Measurements from ENCODE around the gene OGFOD3.

OGFOD3 gene

GRCh38 chr17:82410014-82410716 lies 8.2 kb downstream of the OGFOD3 start:
- DNase-seq (ENCODE audit: extremely low read depth, low read depth) = no peak
- TF ChIP-seq, protein P1, sequence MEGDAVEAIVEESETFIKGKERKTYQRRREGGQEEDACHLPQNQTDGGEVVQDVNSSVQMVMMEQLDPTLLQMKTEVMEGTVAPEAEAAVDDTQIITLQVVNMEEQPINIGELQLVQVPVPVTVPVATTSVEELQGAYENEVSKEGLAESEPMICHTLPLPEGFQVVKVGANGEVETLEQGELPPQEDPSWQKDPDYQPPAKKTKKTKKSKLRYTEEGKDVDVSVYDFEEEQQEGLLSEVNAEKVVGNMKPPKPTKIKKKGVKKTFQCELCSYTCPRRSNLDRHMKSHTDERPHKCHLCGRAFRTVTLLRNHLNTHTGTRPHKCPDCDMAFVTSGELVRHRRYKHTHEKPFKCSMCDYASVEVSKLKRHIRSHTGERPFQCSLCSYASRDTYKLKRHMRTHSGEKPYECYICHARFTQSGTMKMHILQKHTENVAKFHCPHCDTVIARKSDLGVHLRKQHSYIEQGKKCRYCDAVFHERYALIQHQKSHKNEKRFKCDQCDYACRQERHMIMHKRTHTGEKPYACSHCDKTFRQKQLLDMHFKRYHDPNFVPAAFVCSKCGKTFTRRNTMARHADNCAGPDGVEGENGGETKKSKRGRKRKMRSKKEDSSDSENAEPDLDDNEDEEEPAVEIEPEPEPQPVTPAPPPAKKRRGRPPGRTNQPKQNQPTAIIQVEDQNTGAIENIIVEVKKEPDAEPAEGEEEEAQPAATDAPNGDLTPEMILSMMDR (IDR thresholded peaks at IDR 0.05; ENCODE audit: low read depth, low read length, missing control alignments) = no peak
- H3K4me3 ChIP-seq (replicated peaks; ENCODE audit: low read depth, low read length) = no peak overlapping the region

DNA sequence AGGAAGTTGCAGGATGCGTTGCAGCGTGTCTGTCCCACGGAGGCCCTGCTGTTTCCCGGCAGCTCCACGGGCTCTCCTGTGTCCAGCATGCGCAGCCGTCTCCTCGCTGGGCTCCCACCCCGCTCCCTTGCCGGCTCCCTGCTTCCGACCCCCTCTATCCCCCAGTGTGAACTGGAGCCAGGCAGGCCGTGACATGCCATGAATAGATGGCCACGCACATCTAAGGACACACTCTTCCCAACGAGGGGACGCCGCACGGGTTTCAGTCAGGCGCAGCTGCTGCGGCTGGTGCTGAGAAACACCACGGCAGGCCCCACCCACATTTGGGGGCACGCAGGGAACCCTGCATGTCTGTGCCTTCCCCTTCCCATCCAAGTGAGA lies 9.5 kb downstream of the OGFOD3 start:
- DNase-seq (ENCODE audit: extremely low read depth, low read depth) = no peak
- TF ChIP-seq, protein P1 (IDR thresholded peaks at IDR 0.05; ENCODE audit: low read depth, low read length, missing control alignments) = no peak
- no peak overlapping the region for H3K4me3 ChIP-seq (replicated peaks; ENCODE audit: low read depth, low read length)

- no peak overlapping the region for H3K4me3 ChIP-seq (replicated peaks; ENCODE audit: low read depth, low read length)
- DNase-seq (ENCODE audit: extremely low read depth, low read depth) = no peak
- TF ChIP-seq, protein P1 (IDR thresholded peaks at IDR 0.05; ENCODE audit: low read depth, low read length, missing control alignments) = no peak
Measured at GRCh38 chr17:82408288-82408937, 10.0 kb downstream of the OGFOD3 start.

DNA sequence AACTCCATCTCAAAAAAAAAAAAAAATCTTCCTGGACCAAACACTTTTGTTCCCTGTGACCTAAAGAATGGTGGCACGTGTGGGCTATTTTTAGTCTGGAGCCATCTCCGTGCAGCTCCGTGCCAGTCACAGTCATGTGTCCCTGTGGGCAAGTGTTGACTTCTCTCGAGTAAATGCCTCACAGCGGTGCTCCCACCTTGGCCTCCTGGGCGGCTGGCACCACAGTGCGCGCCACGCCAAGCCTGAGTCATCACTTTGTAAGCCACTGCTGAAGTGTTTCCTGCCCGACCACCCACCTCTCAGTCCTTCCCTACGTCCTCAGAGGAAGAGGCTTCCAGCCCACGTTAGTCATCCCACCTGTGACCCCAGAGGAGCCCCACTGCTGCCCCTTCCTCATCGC lies 11.1 kb downstream of the OGFOD3 start:
- TF ChIP-seq, protein P1 (IDR thresholded peaks at IDR 0.05; ENCODE audit: low read depth, low read length, missing control alignments) = no peak
- DNase-seq (ENCODE audit: extremely low read depth, low read depth) = no peak
- no peak overlapping the region for H3K4me3 ChIP-seq (replicated peaks; ENCODE audit: low read depth, low read length)

- TF ChIP-seq, protein P1 (IDR thresholded peaks at IDR 0.05; ENCODE audit: low read depth, low read length, missing control alignments) = no peak
- DNase-seq (ENCODE audit: extremely low read depth, low read depth) = no peak
- H3K4me3 ChIP-seq (replicated peaks; ENCODE audit: low read depth, low read length) = no peak overlapping the region
Measured at GRCh38 chr17:82406131-82406671, 12.2 kb downstream of the OGFOD3 start.

DNA sequence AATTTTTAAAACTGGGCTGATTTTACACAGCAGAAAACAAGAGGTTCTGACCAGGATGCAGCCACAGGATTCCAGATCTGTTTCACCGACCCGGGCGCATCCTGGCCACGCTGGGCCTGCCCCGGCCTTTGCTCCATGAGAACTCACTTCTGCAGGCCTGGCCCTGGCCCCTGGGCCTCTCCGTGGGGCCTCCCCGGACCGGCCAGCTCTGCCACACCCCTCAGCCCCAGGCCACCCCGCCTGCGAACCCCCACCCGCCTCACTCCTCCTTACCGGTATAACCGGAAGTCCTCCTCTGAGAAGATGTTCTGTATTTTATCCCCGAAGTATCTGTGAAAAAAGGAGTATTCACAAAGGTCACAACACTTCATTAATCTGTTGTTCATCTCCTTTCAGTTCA lies 13.3 kb downstream of the OGFOD3 start:
- H3K4me3 ChIP-seq (replicated peaks; ENCODE audit: low read depth, low read length) = no peak overlapping the region
- DNase-seq (ENCODE audit: extremely low read depth, low read depth) = no peak
- TF ChIP-seq, protein P1 (IDR thresholded peaks at IDR 0.05; ENCODE audit: low read depth, low read length, missing control alignments) = no peak

All from HFF-Myc (cell line).